GM12875 (cell line): ENCODE results near the gene FAM78A.
"Not testable (repeated sequence)": the region's sequence is repeated elsewhere in the genome, so short reads cannot be mapped to it uniquely, and the experiment has no call there.

Source experiments
- H3K4me3 ChIP-seq: one replicate; pipeline ENCODE4 v1.5.1; 2011; ENCODE audit warnings: low read depth, low read length, control low read depth
- TF ChIP-seq, protein P1 (sequence below): IDR thresholded peaks from 2 replicates; pipeline ENCODE4 v1.5.1; 2011; ENCODE audit warnings: low read depth, mild to moderate bottlenecking, control low read depth, inconsistent platforms, low read length, moderate library complexity, borderline replicate concordance; ENCODE audit not compliant: insufficient read depth

The FAM78A gene

DNA sequence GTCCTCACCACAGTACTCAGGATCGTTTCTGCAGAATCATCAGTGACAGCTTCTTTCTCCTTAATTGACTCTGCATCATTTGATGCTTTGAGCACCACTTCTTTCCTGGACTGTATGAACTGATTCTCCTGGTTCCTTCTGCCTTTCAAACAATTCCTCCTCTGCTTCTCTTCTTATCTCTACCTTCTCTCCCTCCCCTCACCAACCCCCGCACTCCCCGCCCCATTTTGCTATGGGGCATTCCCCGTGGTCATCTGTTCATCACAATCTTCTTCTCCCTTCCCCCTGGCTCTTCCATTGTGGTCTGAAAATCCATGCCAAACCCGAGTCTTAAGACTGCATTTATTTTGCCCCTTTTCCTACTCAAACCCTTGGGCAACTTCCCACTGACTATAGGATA is 57.9 kb downstream of the FAM78A start:
- H3K4me3 ChIP-seq = no peak overlapping the region
- TF ChIP-seq, protein P1, sequence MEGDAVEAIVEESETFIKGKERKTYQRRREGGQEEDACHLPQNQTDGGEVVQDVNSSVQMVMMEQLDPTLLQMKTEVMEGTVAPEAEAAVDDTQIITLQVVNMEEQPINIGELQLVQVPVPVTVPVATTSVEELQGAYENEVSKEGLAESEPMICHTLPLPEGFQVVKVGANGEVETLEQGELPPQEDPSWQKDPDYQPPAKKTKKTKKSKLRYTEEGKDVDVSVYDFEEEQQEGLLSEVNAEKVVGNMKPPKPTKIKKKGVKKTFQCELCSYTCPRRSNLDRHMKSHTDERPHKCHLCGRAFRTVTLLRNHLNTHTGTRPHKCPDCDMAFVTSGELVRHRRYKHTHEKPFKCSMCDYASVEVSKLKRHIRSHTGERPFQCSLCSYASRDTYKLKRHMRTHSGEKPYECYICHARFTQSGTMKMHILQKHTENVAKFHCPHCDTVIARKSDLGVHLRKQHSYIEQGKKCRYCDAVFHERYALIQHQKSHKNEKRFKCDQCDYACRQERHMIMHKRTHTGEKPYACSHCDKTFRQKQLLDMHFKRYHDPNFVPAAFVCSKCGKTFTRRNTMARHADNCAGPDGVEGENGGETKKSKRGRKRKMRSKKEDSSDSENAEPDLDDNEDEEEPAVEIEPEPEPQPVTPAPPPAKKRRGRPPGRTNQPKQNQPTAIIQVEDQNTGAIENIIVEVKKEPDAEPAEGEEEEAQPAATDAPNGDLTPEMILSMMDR = no peak

DNA sequence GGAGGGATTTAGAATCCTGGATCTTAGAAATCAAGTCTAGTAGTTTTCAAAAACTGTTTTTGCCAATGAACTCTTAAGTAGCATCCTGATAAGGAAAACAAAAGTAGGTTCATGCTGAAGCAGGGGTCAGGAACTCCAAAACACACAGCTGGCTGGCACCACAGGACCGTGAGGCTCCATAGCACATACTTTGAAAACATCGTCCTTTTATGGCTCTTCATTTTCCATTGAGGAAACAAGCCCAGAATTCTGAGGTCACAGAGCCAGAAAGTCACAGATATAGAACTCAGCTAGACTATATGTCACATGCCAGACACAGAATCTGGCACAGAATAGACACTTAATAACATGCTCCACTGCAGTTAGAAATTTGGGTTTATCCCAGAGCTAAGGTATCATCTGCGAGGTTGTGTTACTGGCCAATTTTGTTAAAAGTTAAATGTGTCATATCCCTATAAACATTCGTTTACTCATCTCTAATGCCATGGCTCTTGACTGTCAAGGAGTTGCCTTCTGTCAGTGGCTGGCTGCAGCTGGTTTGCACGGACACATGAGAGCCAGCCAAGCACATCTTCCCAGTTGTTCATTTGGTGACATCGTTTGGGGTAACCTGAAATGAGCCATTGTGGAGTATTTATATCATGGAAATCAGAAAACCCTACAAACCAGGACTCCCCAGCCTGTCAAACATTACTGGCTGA is 58.8 kb downstream of the FAM78A start:
- no peak overlapping the region for H3K4me3 ChIP-seq
- TF ChIP-seq, protein P1 = no peak

DNA sequence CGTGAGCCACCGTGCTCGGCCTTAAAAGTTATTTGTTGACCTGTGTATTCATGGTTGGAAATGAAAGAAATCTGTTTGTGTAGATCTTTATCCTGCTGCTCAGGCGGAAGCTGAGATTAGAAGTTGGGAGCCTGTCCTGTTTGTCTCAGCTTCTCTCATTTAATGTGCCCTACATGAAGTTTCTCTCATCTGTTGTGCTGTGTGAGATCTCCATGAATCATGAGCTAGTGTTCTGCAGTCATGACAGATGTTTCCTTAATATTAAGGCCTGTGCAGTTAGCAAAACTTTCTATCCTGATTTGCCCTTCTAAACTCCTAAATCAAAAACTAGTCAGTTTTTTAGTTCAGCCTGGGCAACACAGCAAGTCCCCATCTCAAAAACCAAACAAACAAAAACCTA is 59.5 kb downstream of the FAM78A start:
- TF ChIP-seq, protein P1 = no peak
- H3K4me3 ChIP-seq = no peak overlapping the region

DNA sequence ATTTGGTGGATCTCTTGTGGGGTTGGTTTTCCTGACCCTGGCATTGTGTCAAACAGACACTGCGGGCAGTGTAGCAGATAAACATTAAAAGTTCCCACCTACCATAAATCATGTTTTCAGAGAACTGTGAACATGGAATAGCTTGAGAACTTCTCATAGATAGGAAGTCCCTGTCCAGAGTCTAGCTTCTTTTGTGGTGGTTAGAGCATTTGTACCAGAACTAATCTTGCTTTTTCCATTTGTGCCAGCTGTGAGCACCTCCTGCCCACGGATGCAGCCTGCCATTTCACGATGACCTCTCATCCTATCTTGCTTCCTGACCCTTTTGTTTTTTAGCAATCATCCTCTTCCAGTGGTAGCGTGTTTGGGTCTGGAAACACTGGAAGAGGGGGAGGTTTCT is 61.4 kb downstream of the FAM78A start:
- TF ChIP-seq, protein P1 = no peak

DNA sequence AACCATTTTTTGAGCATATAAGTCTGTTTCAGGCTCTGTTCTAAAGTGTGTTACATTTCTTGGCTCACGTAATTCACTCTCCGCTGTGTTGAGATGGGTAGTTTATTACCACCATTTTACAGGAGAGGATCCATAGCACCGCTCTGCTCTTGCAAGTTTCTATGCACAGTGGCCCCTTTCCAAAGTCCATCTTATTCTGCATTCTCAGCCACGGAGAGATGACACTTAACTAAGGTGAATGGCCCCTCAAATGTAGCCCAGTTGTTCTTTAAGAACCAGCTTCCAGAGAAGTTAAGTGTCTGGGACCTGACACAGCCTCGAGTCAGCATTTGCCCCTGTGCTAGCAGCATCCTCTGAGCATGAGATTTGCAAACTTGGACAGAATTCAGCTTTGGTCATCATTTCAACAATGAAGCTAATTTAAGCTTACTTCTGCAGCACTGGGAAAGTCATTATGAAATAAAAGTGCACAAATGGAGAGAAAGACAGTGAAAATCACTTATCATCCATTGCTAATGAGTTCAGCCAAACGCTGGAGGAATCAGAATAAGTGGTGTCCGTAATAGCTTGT is 61.9 kb downstream of the FAM78A start:
- no peak overlapping the region for H3K4me3 ChIP-seq

More for the DNA sequence above, 61.4 kb downstream of the FAM78A start:
- no peak overlapping the region for H3K4me3 ChIP-seq

DNA sequence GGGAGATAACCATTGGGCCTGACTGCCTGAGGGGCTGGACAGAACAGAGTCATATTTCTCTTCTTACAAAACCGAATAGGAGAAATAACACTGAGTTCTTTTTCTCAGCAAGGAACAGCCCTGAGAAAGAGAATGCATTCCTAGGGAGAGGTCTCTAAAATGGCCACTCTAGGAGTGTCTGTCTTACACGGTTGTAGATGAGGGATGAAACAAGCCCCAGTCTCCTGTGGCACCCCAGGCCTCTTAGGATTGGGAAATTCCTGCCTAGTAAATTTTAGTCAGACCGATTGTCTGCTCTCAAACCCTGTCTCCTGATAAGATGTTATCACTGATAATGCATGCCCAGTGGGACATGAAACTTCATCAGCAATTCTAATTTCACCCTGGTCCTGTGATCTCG is 64.4 kb downstream of the FAM78A start:
- H3K4me3 ChIP-seq = not testable (repeated sequence)

More for the DNA sequence above, 61.9 kb downstream of the FAM78A start:
- TF ChIP-seq, protein P1 = no peak
